Activated CD8-positive, alpha-beta memory T cell treated with anti-CD3 and anti-CD28 coated beads, Interleukin-2, amount 50 U/mL, for 24 hours (primary cell): ENCODE data around the gene USP12.
"Not testable (repeated sequence)": the region's sequence is repeated elsewhere in the genome, so short reads cannot be mapped to it uniquely, and the experiment has no call there.

ENCODE experiments used
- DNase-seq: peaks from one replicate; pipeline ENCODE4 v3.0.0-alpha.2; 2020; ENCODE audit errors: extremely low read depth

The USP12 gene

GRCh38 chr13:27151798-27152599 lies 19.6 kb downstream of the USP12 start:
- DNase-seq = no peak

GRCh38 chr13:27149702-27150101 lies 21.9 kb downstream of the USP12 start:
- no peak for DNase-seq

- no peak for DNase-seq
Measured at GRCh38 chr13:27148900-27149299, 22.7 kb downstream of the USP12 start.

- no peak for DNase-seq
Measured at GRCh38 chr13:27147530-27148170, 24.0 kb downstream of the USP12 start.

GRCh38 chr13:27141746-27142145 lies 29.9 kb downstream of the USP12 start:
- DNase-seq = no peak

GRCh38 chr13:27141159-27141558 lies 30.5 kb downstream of the USP12 start:
- DNase-seq = not testable (repeated sequence)

GRCh38 chr13:27140060-27140459 lies 31.6 kb downstream of the USP12 start:
- no peak for DNase-seq

GRCh38 chr13:27139565-27139964 lies 32.0 kb downstream of the USP12 start:
- DNase-seq = no peak

GRCh38 chr13:27138457-27139093 lies 33.0 kb downstream of the USP12 start:
- DNase-seq = no peak

GRCh38 chr13:27137759-27138158 lies 33.9 kb downstream of the USP12 start:
- DNase-seq = no peak

GRCh38 chr13:27135023-27135422 lies 36.6 kb downstream of the USP12 start:
- DNase-seq = no peak

- DNase-seq = no peak
Measured at GRCh38 chr13:27133889-27134288, 37.7 kb downstream of the USP12 start.

- DNase-seq = no peak
Measured at GRCh38 chr13:27132538-27132937, 39.1 kb downstream of the USP12 start.

- no peak for DNase-seq
Measured at GRCh38 chr13:27131906-27132305, 39.7 kb downstream of the USP12 start.

GRCh38 chr13:27130979-27131623 lies 40.5 kb downstream of the USP12 start:
- peak; percentile 53 for DNase-seq

- DNase-seq = no peak
Measured at GRCh38 chr13:27130223-27130978, 41.2 kb downstream of the USP12 start.

- DNase-seq = no peak
Measured at GRCh38 chr13:27128825-27129627, 42.6 kb downstream of the USP12 start.

GRCh38 chr13:27126859-27127258 lies 44.8 kb downstream of the USP12 start:
- no peak for DNase-seq

GRCh38 chr13:27125357-27126282 lies 46.0 kb downstream of the USP12 start:
- DNase-seq = no peak

GRCh38 chr13:27124571-27124970 lies 47.0 kb downstream of the USP12 start:
- no peak for DNase-seq
